MM.1S (cell line): ENCODE data around the gene KCNJ15.

ENCODE experiments used
- DNase-seq: peaks from one replicate; pipeline ENCODE4 v3.0.0-alpha.2; 2015
- H2AFZ ChIP-seq: fragments of 300-600 bp; sonication (generic); 2 replicates; pipeline ENCODE4 v1.6.0; 2016; ENCODE audit warnings: antibody characterized with exemption, low read length
- H3F3A ChIP-seq: fragments of 300-600 bp; sonication (generic); 2 replicates; pipeline ENCODE4 v1.6.1; 2016; ENCODE audit warnings: mild to moderate bottlenecking, antibody characterized with exemption, low read length, moderate library complexity, mixed read lengths; ENCODE audit not compliant: insufficient read depth
- H3K27ac ChIP-seq: fragments of 300-600 bp; sonication (generic); 2 replicates; pipeline ENCODE4 v1.5.1; 2016; ENCODE audit warnings: mild to moderate bottlenecking, low read length
- H3K27me3 ChIP-seq: fragments of 300-600 bp; sonication (generic); replicated peaks from 2 replicates; pipeline ENCODE4 v1.6.0; 2016; ENCODE audit warnings: low read length; ENCODE audit not compliant: insufficient read depth
- H3K36me3 ChIP-seq: fragments of 300-600 bp; sonication (generic); replicated peaks from 2 replicates; pipeline ENCODE4 v1.6.1; 2016; ENCODE audit warnings: mild to moderate bottlenecking, low read length, mixed read lengths; ENCODE audit not compliant: insufficient read depth
- H3K4me1 ChIP-seq: fragments of 300-600 bp; sonication (generic); 2 replicates; pipeline ENCODE4 v1.6.1; 2016; ENCODE audit warnings: low read length, mixed read lengths
- H3K4me2 ChIP-seq: fragments of 300-600 bp; sonication (generic); 2 replicates; pipeline ENCODE4 v1.6.0; 2016; ENCODE audit warnings: low read depth, low read length
- H3K4me3 ChIP-seq: fragments of 300-600 bp; sonication (generic); 2 replicates; pipeline ENCODE4 v1.5.1; 2016; ENCODE audit warnings: low read length, mixed read lengths
- H3K79me2 ChIP-seq: fragments of 300-600 bp; sonication (generic); 2 replicates; pipeline ENCODE4 v1.6.1; 2016; ENCODE audit warnings: mixed run types, low read length, mixed read lengths
- H3K9ac ChIP-seq: fragments of 300-600 bp; sonication (generic); 2 replicates; pipeline ENCODE4 v1.6.1; 2016; ENCODE audit warnings: low read length, mixed read lengths
- H3K9me2 ChIP-seq: fragments of 300-600 bp; sonication (generic); replicated peaks from 2 replicates; pipeline ENCODE4 v1.6.1; 2016; ENCODE audit warnings: mild to moderate bottlenecking, low read length, mixed read lengths; ENCODE audit not compliant: insufficient read depth
- H3K9me3 ChIP-seq: fragments of 300-600 bp; sonication (generic); replicated peaks from 2 replicates; pipeline ENCODE4 v1.6.1; 2016; ENCODE audit warnings: mild to moderate bottlenecking, low read length, mixed read lengths; ENCODE audit not compliant: insufficient read depth
- H4K20me1 ChIP-seq: fragments of 300-600 bp; sonication (generic); 2 replicates; pipeline ENCODE4 v1.6.1; 2016; ENCODE audit warnings: mild to moderate bottlenecking, low read length, moderate library complexity, mixed read lengths; ENCODE audit not compliant: insufficient read depth
- EZH2 ChIP-seq: fragments of 300-600 bp; sonication (generic); optimal IDR thresholded peaks from 2 replicates; pipeline ENCODE3; 2017; ENCODE audit warnings: low read depth, mild to moderate bottlenecking, antibody characterized with exemption, low read length, mixed read lengths
- EZH2phosphoT487 ChIP-seq: fragments of 300-600 bp; sonication (generic); IDR thresholded peaks from 2 replicates; pipeline ENCODE4 v1.6.1; 2018; ENCODE audit warnings: antibody characterized with exemption, low read length
- TF ChIP-seq, protein P1 (sequence below): fragments of 300-600 bp; sonication (generic); IDR thresholded peaks from 2 replicates; pipeline ENCODE4 v1.5.1; 2016; ENCODE audit warnings: antibody characterized with exemption, low read length, mixed read lengths

KCNJ15 gene

GRCh38 chr21:38319781-38320180, 63.0 kb downstream of the KCNJ15 start:
- no peaks in the 10 kb centered on the region for H3K9me3 ChIP-seq
- H3F3A ChIP-seq, result no peaks in the 10 kb centered on the region
- H3K9ac ChIP-seq, result no peak overlapping the region
- H3K4me2 ChIP-seq, result no peak overlapping the region
- H3K27ac ChIP-seq, result no peak overlapping the region
- no peak overlapping the region for H3K4me3 ChIP-seq
- no peaks in the 10 kb centered on the region for H3K9me2 ChIP-seq
- H2AFZ ChIP-seq, result no peak overlapping the region
- H3K4me1 ChIP-seq, result 0 out of 2 replicates have a peak, but pooled peaks cover 5% of the 10 kb centered on the region
- no peaks in the 10 kb centered on the region for H3K36me3 ChIP-seq
- DNase-seq, result no peak
- no peaks in the 10 kb centered on the region for H3K27me3 ChIP-seq
- TF ChIP-seq, protein P1, sequence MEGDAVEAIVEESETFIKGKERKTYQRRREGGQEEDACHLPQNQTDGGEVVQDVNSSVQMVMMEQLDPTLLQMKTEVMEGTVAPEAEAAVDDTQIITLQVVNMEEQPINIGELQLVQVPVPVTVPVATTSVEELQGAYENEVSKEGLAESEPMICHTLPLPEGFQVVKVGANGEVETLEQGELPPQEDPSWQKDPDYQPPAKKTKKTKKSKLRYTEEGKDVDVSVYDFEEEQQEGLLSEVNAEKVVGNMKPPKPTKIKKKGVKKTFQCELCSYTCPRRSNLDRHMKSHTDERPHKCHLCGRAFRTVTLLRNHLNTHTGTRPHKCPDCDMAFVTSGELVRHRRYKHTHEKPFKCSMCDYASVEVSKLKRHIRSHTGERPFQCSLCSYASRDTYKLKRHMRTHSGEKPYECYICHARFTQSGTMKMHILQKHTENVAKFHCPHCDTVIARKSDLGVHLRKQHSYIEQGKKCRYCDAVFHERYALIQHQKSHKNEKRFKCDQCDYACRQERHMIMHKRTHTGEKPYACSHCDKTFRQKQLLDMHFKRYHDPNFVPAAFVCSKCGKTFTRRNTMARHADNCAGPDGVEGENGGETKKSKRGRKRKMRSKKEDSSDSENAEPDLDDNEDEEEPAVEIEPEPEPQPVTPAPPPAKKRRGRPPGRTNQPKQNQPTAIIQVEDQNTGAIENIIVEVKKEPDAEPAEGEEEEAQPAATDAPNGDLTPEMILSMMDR, result no peak
- TF ChIP-seq EZH2, result no peak
- TF ChIP-seq EZH2phosphoT487, result no peak
- H3K79me2 ChIP-seq, result no peaks in the 10 kb centered on the region
- H4K20me1 ChIP-seq, result no peaks in the 10 kb centered on the region

GRCh38 chr21:38321568-38321967, 64.8 kb downstream of the KCNJ15 start:
- DNase-seq, result no peak
- no peaks in the 10 kb centered on the region for H3K27me3 ChIP-seq
- H3K4me2 ChIP-seq, result no peak overlapping the region
- no peak overlapping the region for H2AFZ ChIP-seq
- H3K9me2 ChIP-seq, result no peaks in the 10 kb centered on the region
- no peak overlapping the region for H3K4me3 ChIP-seq
- H3K36me3 ChIP-seq, result no peaks in the 10 kb centered on the region
- H3F3A ChIP-seq, result no peaks in the 10 kb centered on the region
- no peak overlapping the region for H3K27ac ChIP-seq
- H3K79me2 ChIP-seq, result no peaks in the 10 kb centered on the region
- 0 out of 2 replicates have a peak, but pooled peaks cover 5% of the 10 kb centered on the region for H3K4me1 ChIP-seq
- H3K9ac ChIP-seq, result no peak overlapping the region
- H3K9me3 ChIP-seq, result no peaks in the 10 kb centered on the region
- H4K20me1 ChIP-seq, result no peaks in the 10 kb centered on the region
- TF ChIP-seq, protein P1, result no peak
- TF ChIP-seq EZH2phosphoT487, result no peak
- TF ChIP-seq EZH2, result no peak

GRCh38 chr21:38322311-38322950, 65.6 kb downstream of the KCNJ15 start:
- Histone ChIP-seq H3K9ac (no peak overlapping the region), H3F3A (no peaks in the 10 kb centered on the region)

More at GRCh38 chr21:38322311-38322950, 65.6 kb downstream of the KCNJ15 start:
- Histone ChIP-seq H3K79me2 (no peaks in the 10 kb centered on the region), H3K9me3 (no peaks in the 10 kb centered on the region), H3K27me3 (no peaks in the 10 kb centered on the region), H2AFZ (no peak overlapping the region), H3K36me3 (no peaks in the 10 kb centered on the region), H3K4me1 (0 out of 2 replicates have a peak, but pooled peaks cover 5% of the 10 kb centered on the region), H4K20me1 (no peaks in the 10 kb centered on the region), H3K27ac (no peak overlapping the region), H3K4me3 (no peak overlapping the region), H3K4me2 (no peak overlapping the region), H3K9me2 (no peaks in the 10 kb centered on the region)
- DNase-seq, result no peak
- TF ChIP-seq, protein P1, result no peak
- no peak for TF ChIP-seq EZH2
- TF ChIP-seq EZH2phosphoT487, result no peak
